Measurements from ENCODE around the gene DGKZ. TPM values are rescaled to one million over a fixed set of nuclear protein-coding genes. Genes with fewer than 3 reads are reported as not detected.

Gene DGKZ
- total RNA-seq, 1 experiment from 2014 or later, result 14.8 TPM

GRCh38 chr11:46421257-46421880 lies 74.1 kb downstream of the DGKZ start:
- DNase-seq (ENCODE audit: extremely low read depth, low read depth), result no peak

GRCh38 chr11:46422588-46422987 lies 75.3 kb downstream of the DGKZ start:
- no peak for DNase-seq (ENCODE audit: extremely low read depth, low read depth)

DNA sequence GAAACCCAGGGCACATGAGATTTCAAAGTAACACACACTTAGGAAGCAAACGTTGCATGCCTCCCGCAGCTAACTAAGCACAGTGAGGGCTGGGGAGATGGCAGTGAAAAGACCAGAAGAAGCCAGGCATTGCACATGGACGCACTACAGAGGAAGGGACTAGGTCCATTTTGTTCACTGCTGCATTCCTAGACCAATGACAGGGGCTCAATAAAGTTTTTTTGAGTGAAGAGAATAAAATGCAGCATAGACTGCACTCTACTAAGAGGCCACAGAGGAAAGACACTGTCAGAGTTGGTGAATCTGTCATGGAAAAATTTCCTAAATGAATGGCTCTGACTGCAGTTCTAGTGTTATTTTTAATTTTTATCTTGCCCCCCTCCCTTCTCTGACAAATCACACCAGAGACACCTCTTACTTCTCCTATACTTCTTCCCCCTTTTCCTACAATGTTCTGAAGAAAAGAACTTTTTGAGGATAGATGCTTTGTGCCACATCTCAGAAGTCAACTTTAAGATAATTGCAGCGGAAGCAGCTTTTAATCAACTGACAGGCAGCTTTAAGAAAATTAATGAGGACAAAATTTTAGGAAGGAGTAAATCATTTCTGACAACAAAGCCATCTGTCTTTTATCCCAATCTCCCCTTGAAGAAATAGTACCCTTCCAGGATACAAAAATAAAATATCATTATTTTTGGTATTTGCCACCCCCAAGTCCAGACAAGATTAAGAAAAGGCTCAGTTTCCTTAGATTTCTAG lies 79.1 kb downstream of the DGKZ start:
- no peak for DNase-seq (ENCODE audit: extremely low read depth, low read depth)

DNA sequence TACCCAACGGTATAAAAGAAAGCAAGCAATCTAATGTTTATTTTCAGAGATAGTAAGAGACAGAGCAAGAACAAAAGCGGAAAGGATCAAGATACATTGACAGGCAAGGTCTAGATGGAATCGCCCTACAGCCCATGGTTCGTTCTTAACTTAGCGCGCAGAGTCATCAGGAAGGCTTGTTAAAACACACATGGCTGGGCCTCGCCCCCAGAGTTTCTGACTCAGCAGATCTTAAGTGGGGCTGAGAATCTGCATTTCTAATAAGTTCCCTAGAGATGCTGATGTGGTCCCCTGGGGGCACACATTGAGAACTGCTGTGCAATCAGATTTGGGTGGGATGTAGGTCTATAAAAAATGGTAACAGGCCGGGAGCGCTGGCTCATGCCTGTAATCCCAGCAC lies 80.1 kb downstream of the DGKZ start:
- no peak for DNase-seq (ENCODE audit: extremely low read depth, low read depth)

DNA sequence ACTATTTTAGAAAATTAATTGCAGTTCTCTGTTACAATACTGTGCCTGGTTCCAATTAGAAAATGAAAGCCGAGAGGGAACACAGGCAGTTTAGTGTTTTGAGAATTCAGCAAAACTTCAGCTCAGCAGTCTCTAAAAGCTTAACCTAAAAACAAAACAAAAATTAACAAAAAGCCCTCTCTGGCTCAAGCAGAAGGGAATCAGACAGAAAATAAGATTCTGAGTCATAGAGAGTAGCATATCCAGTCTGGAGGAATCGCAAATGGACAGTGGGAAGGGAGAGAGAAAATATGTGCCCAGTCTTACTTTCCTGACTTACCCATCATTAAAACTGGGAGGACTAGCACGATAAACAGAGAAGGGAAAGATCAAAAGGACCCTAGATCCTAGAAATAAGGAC lies 82.5 kb downstream of the DGKZ start:
- no peak for DNase-seq (ENCODE audit: extremely low read depth, low read depth)

Small RNA genes lying within 50 kb of the gene (small RNA-seq; reads per million reads assigned to genes)
- 0 to 0.06 reads per million in 2 experiments for gene MIR4688

Other genes starting within 250 kb of the DGKZ start
- gene PHF21A, start 226.0 kb upstream of the DGKZ start, total RNA-seq (2014; rRNA removed; shearing (Covaris generic)), result 12.6 and 16.1 TPM in 2 replicates
- 0.12 and 1.7 TPM in 2 replicates for gene CREB3L1, start 69.8 kb upstream of the DGKZ start, total RNA-seq (2014; rRNA removed; shearing (Covaris generic))
- 22.1 and 25.3 TPM in 2 replicates for gene MDK, start 34.2 kb downstream of the DGKZ start, total RNA-seq (2014; rRNA removed; shearing (Covaris generic))
- gene CHRM4, start 44.3 kb downstream of the DGKZ start, total RNA-seq (2014; rRNA removed; shearing (Covaris generic)), result not detected in 2 replicates
- gene AMBRA1, start 246.6 kb downstream of the DGKZ start, total RNA-seq (2014; rRNA removed; shearing (Covaris generic)), result 8.9 and 9.6 TPM in 2 replicates